PC-9 (cell line): ENCODE results near the gene PDE6B.

Source experiments
- CTCF ChIP-seq: fragments of 200-600 bp; sonication (generic); conservative IDR thresholded peaks from 2 replicates; pipeline ENCODE4 v1.6.1; 2017; ENCODE audit warnings: mixed run types, antibody characterized with exemption, mild to moderate bottlenecking, moderate library complexity
- EZH2 ChIP-seq: fragments of 200-600 bp; sonication (generic); IDR thresholded peaks from 2 replicates; pipeline ENCODE4 v1.8.0; 2017; ENCODE audit warnings: antibody characterized with exemption, low read depth

- no peak for TF ChIP-seq EZH2
- no peak for TF ChIP-seq CTCF
These were observed 38.4 kb downstream of the PDE6B start for GRCh38 chr4:663438-664428.
